Muscle layer of colon (tissue), 2 donors: Measurements from ENCODE around the gene KLHL17.
"Not testable (repeated sequence)": the region's sequence is repeated elsewhere in the genome, so short reads cannot be mapped to it uniquely, and the experiment has no call there.

Source experiments
- H3K27ac ChIP-seq: one replicate; pipeline ENCODE4 v1.7.0; 2013; ENCODE audit warnings: low read depth, mild to moderate bottlenecking, low read length, moderate library complexity
- H3K27me3 ChIP-seq, 2 donors: one replicate each; pipeline ENCODE4 v1.7.0; 2013; ENCODE audit warnings: low read length in 2 of 2, mild to moderate bottlenecking in 2 of 2; ENCODE audit not compliant: insufficient read depth in 2 of 2, control insufficient read depth in 1 of 2
- H3K36me3 ChIP-seq: one replicate; pipeline ENCODE4 v1.7.0; 2013; ENCODE audit warnings: mild to moderate bottlenecking, low read length; ENCODE audit not compliant: insufficient read depth
- H3K4me1 ChIP-seq: one replicate; pipeline ENCODE4 v1.7.0; 2013; ENCODE audit warnings: mild to moderate bottlenecking, low read length; ENCODE audit not compliant: insufficient read depth
- H3K4me3 ChIP-seq, 2 donors: one replicate each; pipeline ENCODE4 v1.7.0; 2013; ENCODE audit warnings: low read length in 2 of 2, low read depth in 1 of 2, mild to moderate bottlenecking in 1 of 2, moderate library complexity in 1 of 2
- H3K9ac ChIP-seq: one replicate; pipeline ENCODE4 v1.7.0; 2013; ENCODE audit warnings: low read length
- H3K9me3 ChIP-seq: one replicate; pipeline ENCODE4 v1.7.0; 2013; ENCODE audit warnings: mild to moderate bottlenecking, low read length
- donor health status: abdominal sarcoma.
- donor health status: Adenocarcinoma of cecum.

KLHL17 gene

DNA sequence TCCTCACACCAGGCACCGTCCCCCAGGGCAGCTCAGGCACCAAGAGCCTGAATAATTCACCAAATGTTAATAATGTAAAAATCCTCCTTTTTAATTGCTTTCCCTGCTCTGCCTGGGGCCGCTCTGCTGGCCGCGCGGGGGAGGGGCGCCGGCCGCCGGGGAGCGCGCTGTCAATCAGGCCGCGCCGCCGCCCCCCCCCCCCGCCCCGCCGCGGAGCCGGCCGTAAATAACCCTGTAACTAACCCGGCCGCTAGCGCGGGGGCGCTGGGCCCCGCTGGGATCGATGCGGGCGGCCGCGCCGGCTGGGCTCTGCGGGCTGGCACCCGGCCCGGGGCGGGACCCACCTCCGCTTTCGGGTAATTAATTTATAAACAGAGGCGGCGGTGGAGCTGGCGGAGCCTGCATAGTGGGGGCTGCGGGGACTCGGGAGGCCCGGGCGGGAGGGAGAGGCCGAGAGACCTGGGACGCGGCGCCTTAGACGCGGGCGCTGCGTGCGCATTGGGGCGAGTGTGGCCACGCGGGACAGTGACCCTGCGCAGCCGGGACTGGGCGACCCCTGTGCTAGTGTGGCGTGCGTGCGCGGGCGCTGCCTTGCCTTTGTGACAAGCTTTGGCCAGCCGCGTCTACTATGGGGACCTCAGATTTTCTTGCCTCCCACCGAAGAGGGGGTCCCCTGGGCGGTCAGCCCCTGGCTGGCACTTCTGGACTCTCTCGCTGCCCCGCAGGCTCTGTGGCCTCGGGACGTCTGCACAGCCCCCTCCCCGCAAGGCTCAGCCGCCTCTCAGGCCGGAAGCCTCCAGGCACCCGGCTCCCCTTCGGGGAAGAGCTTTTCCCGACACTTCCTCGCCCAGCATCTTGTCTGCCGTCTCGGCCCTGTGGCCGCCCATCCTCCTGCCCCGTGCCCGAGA lies 20.0 kb upstream of the KLHL17 start:
- Histone ChIP-seq H3K27me3 (peaks cover 13 to 78% of the 10 kb centered on the region in 2 donors), H3K4me1 (peaks cover 20% of the 10 kb centered on the region), H3K4me3 (peak overlapping the region; percentile 32 to 38), H3K36me3 (no peaks in the 10 kb centered on the region), H3K27ac (peak overlapping the region; percentile 68), H3K9me3 (no peaks in the 10 kb centered on the region), H3K9ac (no peak overlapping the region)

- peaks cover 5% of the 10 kb centered on the region for H3K36me3 ChIP-seq
- peaks cover 20% of the 10 kb centered on the region for H3K4me1 ChIP-seq
- peak overlapping the region; percentile 32 to 38 for H3K4me3 ChIP-seq
- H3K27ac ChIP-seq, result peak overlapping the region; percentile 68
- no peak overlapping the region for H3K9ac ChIP-seq
- H3K27me3 ChIP-seq, result peaks cover 13 to 71% of the 10 kb centered on the region in 2 donors
- H3K9me3 ChIP-seq, result no peaks in the 10 kb centered on the region
These were observed 19.3 kb upstream of the KLHL17 start for GRCh38 chr1:941015-941587.

GRCh38 chr1:941588-942383 lies 18.6 kb upstream of the KLHL17 start:
- Histone ChIP-seq H3K9ac (no peak overlapping the region), H3K27me3 (peaks cover 13 to 64% of the 10 kb centered on the region in 2 donors), H3K36me3 (peaks cover 11% of the 10 kb centered on the region), H3K9me3 (no peaks in the 10 kb centered on the region), H3K4me1 (peaks cover 20% of the 10 kb centered on the region), H3K4me3 (no peak overlapping the region), H3K27ac (no peak overlapping the region)

- Histone ChIP-seq H3K4me3 (no peak overlapping the region), H3K27me3 (peaks cover 13 to 59% of the 10 kb centered on the region in 2 donors), H3K36me3 (peaks cover 17% of the 10 kb centered on the region), H3K4me1 (peaks cover 20% of the 10 kb centered on the region), H3K9me3 (no peaks in the 10 kb centered on the region), H3K27ac (no peak overlapping the region), H3K9ac (no peak overlapping the region)
These were observed 18.0 kb upstream of the KLHL17 start for GRCh38 chr1:942411-942821.

- Histone ChIP-seq H3K36me3 (peaks cover 23% of the 10 kb centered on the region), H3K4me3 (no peak overlapping the region), H3K9me3 (no peaks in the 10 kb centered on the region), H3K27me3 (peaks cover 13 to 54% of the 10 kb centered on the region in 2 donors), H3K4me1 (peaks cover 20% of the 10 kb centered on the region), H3K27ac (no peak overlapping the region), H3K9ac (no peak overlapping the region)
These were observed 17.4 kb upstream of the KLHL17 start for GRCh38 chr1:942864-943533.

DNA sequence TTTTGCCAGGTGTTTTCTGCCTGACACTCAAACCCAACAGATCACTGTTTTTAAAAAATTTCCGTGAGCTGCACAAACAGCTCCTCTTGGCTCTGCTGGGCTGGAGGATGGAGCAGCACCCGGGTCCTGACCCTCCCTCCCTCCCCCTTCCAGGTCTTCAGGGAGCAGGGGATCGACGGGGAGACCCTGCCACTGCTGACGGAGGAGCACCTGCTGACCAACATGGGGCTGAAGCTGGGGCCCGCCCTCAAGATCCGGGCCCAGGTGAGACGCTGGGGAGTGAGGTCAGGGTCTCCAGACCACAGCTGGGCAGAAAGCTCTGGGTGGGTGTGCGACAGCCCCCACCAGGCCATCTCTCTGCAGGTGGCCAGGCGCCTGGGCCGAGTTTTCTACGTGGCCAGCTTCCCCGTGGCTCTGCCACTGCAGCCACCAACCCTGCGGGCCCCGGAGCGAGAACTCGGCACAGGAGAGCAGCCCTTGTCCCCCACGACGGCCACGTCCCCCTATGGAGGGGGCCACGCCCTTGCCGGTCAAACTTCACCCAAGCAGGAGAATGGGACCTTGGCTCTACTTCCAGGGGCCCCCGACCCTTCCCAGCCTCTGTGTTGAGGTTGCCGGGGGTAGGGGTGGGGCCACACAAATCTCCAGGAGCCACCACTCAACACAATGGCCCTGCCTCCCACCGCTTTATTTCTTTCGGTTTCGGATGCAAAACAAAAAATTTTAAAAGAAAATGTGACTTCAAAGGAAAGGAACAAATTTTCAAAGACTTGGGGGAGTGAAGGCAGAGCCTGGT lies 16.6 kb upstream of the KLHL17 start:
- Histone ChIP-seq H3K9me3 (no peaks in the 10 kb centered on the region), H3K4me1 (peaks cover 20% of the 10 kb centered on the region), H3K9ac (no peak overlapping the region), H3K4me3 (no peak overlapping the region), H3K36me3 (peaks cover 30% of the 10 kb centered on the region), H3K27me3 (peaks cover 10 to 47% of the 10 kb centered on the region in 2 donors), H3K27ac (no peak overlapping the region)

GRCh38 chr1:944341-945325 lies 15.8 kb upstream of the KLHL17 start:
- H3K9ac ChIP-seq, result no peak overlapping the region
- H3K36me3 ChIP-seq, result peaks cover 38% of the 10 kb centered on the region
- peaks cover 20% of the 10 kb centered on the region for H3K4me1 ChIP-seq
- H3K4me3 ChIP-seq, result no peak overlapping the region
- peaks cover 2 to 38% of the 10 kb centered on the region in 2 donors for H3K27me3 ChIP-seq
- no peak overlapping the region for H3K27ac ChIP-seq
- no peaks in the 10 kb centered on the region for H3K9me3 ChIP-seq

DNA sequence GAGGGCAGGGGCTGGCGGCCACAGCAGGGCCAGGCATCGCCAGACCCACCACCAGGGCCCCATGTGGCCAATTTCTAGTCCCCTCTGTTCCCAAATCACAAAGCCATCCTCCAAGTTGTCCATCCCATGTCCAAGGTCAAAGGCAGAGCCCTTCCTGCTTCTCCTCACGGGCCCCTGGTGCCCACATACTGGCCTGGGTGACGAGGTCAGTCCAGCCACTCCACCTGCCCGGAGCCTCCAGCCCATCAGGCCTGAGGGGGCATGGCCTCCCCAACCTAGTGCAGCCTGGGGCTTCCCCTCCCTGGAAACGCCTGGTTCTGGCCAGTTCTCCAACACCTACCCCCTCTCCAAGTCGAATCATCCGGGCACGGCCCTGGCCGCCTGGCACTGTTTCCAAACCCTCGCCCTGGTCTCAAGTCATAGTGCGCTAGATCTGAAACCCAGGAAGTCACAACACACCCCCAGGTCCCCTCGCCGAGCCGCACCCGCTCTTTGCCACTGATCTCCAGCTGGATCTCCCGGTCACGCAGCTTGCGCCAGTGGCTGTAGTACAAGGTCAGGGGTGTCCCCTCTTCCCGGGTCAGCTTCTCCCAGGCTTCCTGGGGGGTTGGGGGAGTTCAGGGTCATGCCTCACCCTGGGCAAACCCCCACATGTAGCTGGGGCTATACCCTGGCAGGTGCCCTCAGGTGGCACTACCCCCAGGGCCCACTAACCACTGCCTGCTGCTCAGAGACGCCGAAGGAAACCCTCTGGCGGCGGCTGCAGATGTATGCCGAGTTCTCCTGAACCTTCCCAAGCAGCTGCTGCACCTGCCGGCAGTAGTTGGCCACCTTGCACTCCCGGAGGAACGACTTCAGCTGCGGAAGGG lies 14.5 kb upstream of the KLHL17 start:
- Histone ChIP-seq H3K9ac (no peak overlapping the region), H3K27ac (no peak overlapping the region), H3K27me3 (peaks cover 0 to 28% of the 10 kb centered on the region in 2 donors), H3K9me3 (no peaks in the 10 kb centered on the region), H3K4me1 (peaks cover 13% of the 10 kb centered on the region), H3K36me3 (peaks cover 51% of the 10 kb centered on the region), H3K4me3 (no peak overlapping the region)

- H3K27ac ChIP-seq, H3K4me1 ChIP-seq, H3K4me3 ChIP-seq, H3K9me3 ChIP-seq, H3K9ac ChIP-seq: not testable (repeated sequence)
- peaks cover 60% of the 10 kb centered on the region for H3K36me3 ChIP-seq
- peaks cover 0 to 19% of the 10 kb centered on the region in 2 donors for H3K27me3 ChIP-seq
These were observed 13.6 kb upstream of the KLHL17 start for GRCh38 chr1:946811-947210.
